SU-DHL-6 (cell line): Measurements from ENCODE around the gene SMIM32.

Source experiments
- H2AFZ ChIP-seq: fragments of 200-600 bp; sonication (generic); 2 replicates; pipeline ENCODE4 v1.6.1; 2014; ENCODE audit warnings: low read depth, mild to moderate bottlenecking, moderate library complexity, mixed read lengths, antibody characterized with exemption, low read length; ENCODE audit not compliant: severe bottlenecking
- H3F3A ChIP-seq: fragments of 200-600 bp; shearing (Covaris generic); 2 replicates; pipeline ENCODE4 v1.6.0; 2016; ENCODE audit warnings: antibody characterized with exemption, mild to moderate bottlenecking; ENCODE audit not compliant: insufficient read depth
- H3K27ac ChIP-seq: fragments of 200-600 bp; sonication (generic); 2 replicates; pipeline ENCODE4 v1.5.1; 2016; ENCODE audit warnings: low read depth, mild to moderate bottlenecking, low read length, moderate library complexity, mixed read lengths
- H3K27me3 ChIP-seq: fragments of 200-600 bp; sonication (generic), shearing (Covaris generic); 2 replicates; pipeline ENCODE4 v1.6.0; 2014; ENCODE audit warnings: mild to moderate bottlenecking, low read length
- H3K36me3 ChIP-seq: fragments of 200-600 bp; sonication (generic); 2 replicates; pipeline ENCODE4 v1.6.1; 2014; ENCODE audit warnings: mild to moderate bottlenecking, low read length, mixed read lengths
- H3K4me2 ChIP-seq: fragments of 300-600, 200-600 bp; shearing (Covaris generic), sonication (generic); 2 replicates; pipeline ENCODE4 v1.6.0; 2014; ENCODE audit warnings: low read length, low read depth, mild to moderate bottlenecking; ENCODE audit not compliant: poor library complexity, severe bottlenecking
- H3K4me3 ChIP-seq: fragments of 200-600 bp; sonication (generic); 2 replicates; pipeline ENCODE4 v1.5.1; 2014; ENCODE audit warnings: antibody characterized with exemption, low read length, mild to moderate bottlenecking, mixed read lengths; ENCODE audit not compliant: insufficient read depth, poor library complexity, severe bottlenecking
- H3K79me2 ChIP-seq: fragments of 200-600 bp; sonication (generic); 2 replicates; pipeline ENCODE4 v1.6.1; 2014; ENCODE audit warnings: mild to moderate bottlenecking, low read length, moderate library complexity; ENCODE audit not compliant: insufficient read depth
- H3K9ac ChIP-seq: fragments of 200-600 bp; sonication (generic); 2 replicates; pipeline ENCODE4 v1.7.0; 2014; ENCODE audit warnings: mild to moderate bottlenecking, low read length
- H3K9me2 ChIP-seq: fragments of 200-600 bp; sonication (generic); replicated peaks from 2 replicates; pipeline ENCODE4 v1.6.1; 2014; ENCODE audit warnings: low read length; ENCODE audit not compliant: insufficient read depth
- H3K9me3 ChIP-seq: fragments of 200-600 bp; sonication (generic); 2 replicates; pipeline ENCODE4 v1.6.1; 2014; ENCODE audit warnings: low read length, mixed read lengths; ENCODE audit not compliant: insufficient read depth
- H4K20me1 ChIP-seq: fragments of 200-600 bp; sonication (generic); 2 replicates; pipeline ENCODE4 v1.6.1; 2014; ENCODE audit warnings: low read depth, mild to moderate bottlenecking, antibody characterized with exemption, low read length, moderate library complexity, mixed read lengths
- EZH2phosphoT487 ChIP-seq: fragments of 200-600 bp; sonication (generic), shearing (Covaris generic); conservative IDR thresholded peaks from 2 replicates; pipeline ENCODE4 v1.6.1; 2018; ENCODE audit warnings: mild to moderate bottlenecking, antibody characterized with exemption, low read length, moderate library complexity, mixed read lengths
- TF ChIP-seq, protein P1 (sequence below): fragments of 200-600 bp; sonication (generic); IDR thresholded peaks from one replicate; pipeline ENCODE4 v1.5.1; 2017; ENCODE audit warnings: antibody characterized with exemption, mild to moderate bottlenecking, low read length, moderate library complexity; ENCODE audit not compliant: insufficient read depth, poor library complexity, severe bottlenecking

The SMIM32 gene

DNA sequence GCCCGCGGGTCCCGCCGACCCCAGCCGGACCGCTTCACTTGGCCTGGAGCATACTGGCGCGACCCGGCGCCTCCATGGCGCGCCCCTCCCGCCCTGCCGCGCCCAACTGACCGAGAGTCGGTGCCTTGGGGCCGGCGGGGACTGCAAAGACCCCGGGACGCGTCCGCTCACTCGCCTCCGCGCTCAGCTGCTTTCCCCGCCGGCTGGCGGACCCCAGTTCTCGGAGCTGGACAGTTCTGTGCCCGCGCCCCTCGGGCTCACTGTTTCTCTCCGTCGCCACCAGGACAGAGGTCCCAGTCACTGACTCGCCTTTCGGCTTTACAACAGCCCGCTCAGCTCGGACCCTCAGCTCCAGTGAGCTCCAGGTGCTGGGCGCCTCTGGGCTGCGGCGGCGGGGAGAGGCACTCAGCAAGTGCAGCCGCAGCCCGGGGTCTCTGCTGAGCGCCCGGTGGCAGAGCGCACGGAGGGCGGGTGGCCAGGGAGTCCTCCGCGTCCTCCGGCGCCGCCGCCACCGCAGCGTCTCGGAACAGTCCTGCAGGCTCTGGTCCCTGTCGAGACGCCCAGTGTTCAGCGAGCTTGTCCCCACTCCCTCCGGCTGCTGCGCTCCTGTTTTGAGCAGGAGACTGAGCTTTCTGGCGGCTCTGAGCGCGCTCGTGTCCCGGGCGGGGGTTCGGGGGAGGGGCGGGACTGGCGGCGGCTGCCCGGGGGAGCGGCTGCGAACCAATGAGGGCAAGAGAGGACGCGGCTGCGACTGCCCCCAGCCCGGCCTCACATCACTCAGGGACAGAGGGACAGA is at the start of gene SMIM32:
TSS of gene SMIM32 (minus strand) at position 637 of the 796 bp plus-strand sequence. CDS start 638 bp downstream, outside the sequence.
- TF ChIP-seq, protein P1, sequence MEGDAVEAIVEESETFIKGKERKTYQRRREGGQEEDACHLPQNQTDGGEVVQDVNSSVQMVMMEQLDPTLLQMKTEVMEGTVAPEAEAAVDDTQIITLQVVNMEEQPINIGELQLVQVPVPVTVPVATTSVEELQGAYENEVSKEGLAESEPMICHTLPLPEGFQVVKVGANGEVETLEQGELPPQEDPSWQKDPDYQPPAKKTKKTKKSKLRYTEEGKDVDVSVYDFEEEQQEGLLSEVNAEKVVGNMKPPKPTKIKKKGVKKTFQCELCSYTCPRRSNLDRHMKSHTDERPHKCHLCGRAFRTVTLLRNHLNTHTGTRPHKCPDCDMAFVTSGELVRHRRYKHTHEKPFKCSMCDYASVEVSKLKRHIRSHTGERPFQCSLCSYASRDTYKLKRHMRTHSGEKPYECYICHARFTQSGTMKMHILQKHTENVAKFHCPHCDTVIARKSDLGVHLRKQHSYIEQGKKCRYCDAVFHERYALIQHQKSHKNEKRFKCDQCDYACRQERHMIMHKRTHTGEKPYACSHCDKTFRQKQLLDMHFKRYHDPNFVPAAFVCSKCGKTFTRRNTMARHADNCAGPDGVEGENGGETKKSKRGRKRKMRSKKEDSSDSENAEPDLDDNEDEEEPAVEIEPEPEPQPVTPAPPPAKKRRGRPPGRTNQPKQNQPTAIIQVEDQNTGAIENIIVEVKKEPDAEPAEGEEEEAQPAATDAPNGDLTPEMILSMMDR = no peak
- no peak for TF ChIP-seq EZH2phosphoT487
- Histone ChIP-seq H4K20me1 (no peaks in the 10 kb centered on the region), H3K9me2 (no peaks in the 10 kb centered on the region), H3K27me3 (no peaks in the 10 kb centered on the region), H3F3A (no peaks in the 10 kb centered on the region), H3K4me3 (no peak within 1 kb of the TSS), H3K4me2 (no peak within 1 kb of the TSS), H2AFZ (no peak within 1 kb of the TSS), H3K27ac (no peak within 1 kb of the TSS), H3K36me3 (no peaks in the 10 kb centered on the region), H3K9ac (no peak within 1 kb of the TSS), H3K9me3 (no peaks in the 10 kb centered on the region), H3K79me2 (no peaks in the 10 kb centered on the region)

GRCh38 chr5:136242611-136243010 is 49.6 kb upstream of the SMIM32 start:
- H3K36me3 ChIP-seq = no peaks in the 10 kb centered on the region
- no peak for TF ChIP-seq EZH2phosphoT487
- TF ChIP-seq, protein P1 = no peak
- H3K9me3 ChIP-seq = no peaks in the 10 kb centered on the region
- no peak overlapping the region for H3K9ac ChIP-seq
- no peak overlapping the region for H2AFZ ChIP-seq
- H3K79me2 ChIP-seq = no peaks in the 10 kb centered on the region
- no peaks in the 10 kb centered on the region for H3F3A ChIP-seq
- no peaks in the 10 kb centered on the region for H3K27me3 ChIP-seq
- no peaks in the 10 kb centered on the region for H3K9me2 ChIP-seq
- H3K4me2 ChIP-seq = no peak overlapping the region
- no peaks in the 10 kb centered on the region for H4K20me1 ChIP-seq
- H3K27ac ChIP-seq = no peak overlapping the region
- H3K4me3 ChIP-seq = no peak overlapping the region

GRCh38 chr5:136242136-136242535 is 49.2 kb upstream of the SMIM32 start:
- TF ChIP-seq, protein P1 = no peak
- no peak for TF ChIP-seq EZH2phosphoT487
- Histone ChIP-seq H3K9me2 (no peaks in the 10 kb centered on the region), H3F3A (no peaks in the 10 kb centered on the region), H4K20me1 (no peaks in the 10 kb centered on the region), H3K9me3 (no peaks in the 10 kb centered on the region), H3K36me3 (no peaks in the 10 kb centered on the region), H3K4me2 (no peak overlapping the region), H2AFZ (no peak overlapping the region), H3K79me2 (no peaks in the 10 kb centered on the region), H3K9ac (no peak overlapping the region), H3K27me3 (no peaks in the 10 kb centered on the region), H3K4me3 (no peak overlapping the region), H3K27ac (no peak overlapping the region)
